Measurements from ENCODE around the gene FAM3B.
"Not testable (repeated sequence)": the region's sequence is repeated elsewhere in the genome, so short reads cannot be mapped to it uniquely, and the experiment has no call there.

FAM3B gene

GRCh38 chr21:41350436-41351155, 34.0 kb downstream of the FAM3B start:
- DNase-seq: no peak

- no peak for DNase-seq
These were observed 40.9 kb downstream of the FAM3B start for GRCh38 chr21:41357546-41357945.

- no peak for DNase-seq
These were observed 41.9 kb downstream of the FAM3B start for GRCh38 chr21:41358193-41359166.

GRCh38 chr21:41359286-41359685, 42.7 kb downstream of the FAM3B start:
- no peak for DNase-seq

GRCh38 chr21:41359754-41360071, 43.1 kb downstream of the FAM3B start:
- DNase-seq: not testable (repeated sequence)

GRCh38 chr21:41360072-41360821, 43.6 kb downstream of the FAM3B start:
- peak; percentile 10 for DNase-seq

GRCh38 chr21:41361053-41361785, 44.6 kb downstream of the FAM3B start:
- DNase-seq: no peak

- DNase-seq: no peak
These were observed 45.4 kb downstream of the FAM3B start, which contains the start of gene MX2 for GRCh38 chr21:41361786-41362604. MX2 (plus strand) TSS chr21:41362027; CDS start chr21:41376907, 14,880 bp downstream.

GRCh38 chr21:41362605-41363369, 46.2 kb downstream of the FAM3B start:
- DNase-seq: no peak

- no peak for DNase-seq
These were observed 47.0 kb downstream of the FAM3B start for GRCh38 chr21:41363370-41364270.

GRCh38 chr21:41364308-41364707, 47.7 kb downstream of the FAM3B start:
- DNase-seq: no peak

GRCh38 chr21:41365377-41366107, 48.9 kb downstream of the FAM3B start:
- no peak for DNase-seq

GRCh38 chr21:41366522-41367151, 50.0 kb downstream of the FAM3B start:
- no peak for DNase-seq

GRCh38 chr21:41367301-41367944, 50.8 kb downstream of the FAM3B start:
- DNase-seq: no peak

- no peak for DNase-seq
These were observed 51.5 kb downstream of the FAM3B start for GRCh38 chr21:41367945-41368734.

- DNase-seq: no peak
These were observed 52.1 kb downstream of the FAM3B start for GRCh38 chr21:41368735-41369104.
